GM04504 (cell line): ENCODE data around the gene UIMC1.
"Not testable (repeated sequence)": the region's sequence is repeated elsewhere in the genome, so short reads cannot be mapped to it uniquely, and the experiment has no call there.

Experiments used
- DNase-seq: peaks from one replicate; pipeline ENCODE4 v3.0.0-alpha.2; 2012; ENCODE audit warnings: low read depth

Gene UIMC1

DNA sequence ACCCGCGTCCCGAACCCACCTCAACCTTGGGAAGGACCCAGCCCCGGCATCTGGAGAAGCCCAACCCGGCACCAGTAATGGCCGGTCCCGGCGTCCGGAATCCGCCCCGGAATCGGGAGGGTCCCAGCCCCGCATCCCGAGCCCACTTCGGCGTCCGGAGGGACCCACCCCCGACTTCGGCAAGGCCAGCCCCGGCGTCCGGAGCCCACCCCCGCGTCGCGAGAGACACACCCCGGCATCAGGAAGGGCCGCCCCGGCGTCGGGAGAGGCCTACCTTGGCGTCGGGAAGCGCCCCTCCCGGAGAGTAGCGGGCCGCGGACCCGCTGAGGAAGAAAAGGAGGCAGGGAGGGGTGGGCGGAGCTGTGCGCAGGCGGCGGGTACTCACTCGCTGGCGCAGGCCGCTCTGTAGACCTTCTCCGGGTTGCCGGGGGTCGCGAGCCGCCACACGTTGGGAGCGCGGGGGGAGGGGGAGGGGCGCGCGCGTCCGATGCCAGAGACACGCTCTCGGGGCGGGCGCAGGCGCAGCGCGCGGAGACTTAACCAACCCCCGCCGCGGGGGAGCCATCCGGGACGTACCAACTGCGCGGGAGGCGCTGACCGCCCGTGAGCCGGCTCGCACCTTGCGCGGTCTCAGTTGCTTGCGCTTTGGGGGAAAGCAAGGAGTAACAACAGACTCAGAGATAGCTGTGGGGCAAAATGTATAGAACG is at the start of gene UIMC1:
Gene UIMC1 (minus strand): TSS at position 515 of the 708 bp plus-strand sequence. CDS start 24,164 bp downstream, outside the sequence.
- DNase-seq: peak; percentile 77

DNA sequence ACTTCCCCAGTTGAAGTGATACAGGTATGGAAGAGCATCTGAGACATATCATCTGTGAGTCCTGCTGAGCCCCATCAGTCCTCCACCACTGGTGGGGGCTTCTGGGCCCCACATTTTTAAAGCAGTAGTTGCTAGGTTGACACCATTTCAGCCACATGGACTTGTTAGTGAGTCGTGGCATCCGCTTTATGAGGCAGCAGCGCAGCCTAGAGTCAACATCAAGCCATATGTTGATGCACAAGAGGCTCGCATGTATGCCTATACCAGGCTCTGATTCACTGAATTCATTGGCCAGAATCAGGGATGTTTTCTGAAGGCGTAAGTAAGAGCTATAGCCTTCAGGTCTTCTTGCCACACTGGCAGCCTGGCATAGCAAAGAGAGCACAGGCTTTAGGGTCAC is 42.7 kb upstream of the UIMC1 start:
- no peak for DNase-seq

DNA sequence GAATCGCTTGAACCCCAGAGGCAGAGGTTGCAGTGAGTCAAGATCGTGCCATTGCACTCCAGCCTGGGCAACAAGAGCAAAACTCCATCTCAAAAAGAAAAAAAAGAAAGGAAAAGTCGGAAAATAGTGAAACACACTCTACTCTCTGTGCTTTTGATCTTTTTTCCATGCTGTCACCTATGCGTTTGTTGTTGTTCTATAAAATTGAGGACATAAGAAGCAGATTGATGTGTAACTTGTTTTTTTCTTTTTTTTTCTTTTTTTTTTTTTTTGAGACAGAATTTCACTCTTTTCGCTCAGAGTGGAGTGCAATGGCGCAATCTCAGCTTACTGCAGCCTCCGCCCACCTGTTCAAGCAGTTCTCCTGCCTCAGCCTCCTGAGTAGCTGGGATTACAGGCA is 42.0 kb upstream of the UIMC1 start:
- DNase-seq: not testable (repeated sequence)

DNA sequence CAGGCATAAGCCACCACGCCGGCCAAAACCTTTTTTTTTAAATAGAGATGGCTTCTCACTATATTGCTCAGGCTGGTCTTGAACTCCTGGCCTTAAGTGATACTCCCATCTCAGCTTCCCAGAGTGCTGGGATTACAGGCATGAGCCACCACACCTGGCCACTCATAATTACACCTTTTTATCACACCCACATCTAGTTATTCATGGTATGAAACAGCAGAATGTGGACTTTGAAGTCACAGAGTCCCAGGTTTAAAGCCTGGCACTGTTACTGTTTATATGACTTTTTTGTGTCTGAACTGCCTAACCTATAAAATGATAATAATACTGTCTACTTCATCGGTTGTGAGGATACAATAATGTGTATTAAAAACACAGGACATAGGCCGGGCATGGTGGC is 39.1 kb upstream of the UIMC1 start:
- DNase-seq: no peak

DNA sequence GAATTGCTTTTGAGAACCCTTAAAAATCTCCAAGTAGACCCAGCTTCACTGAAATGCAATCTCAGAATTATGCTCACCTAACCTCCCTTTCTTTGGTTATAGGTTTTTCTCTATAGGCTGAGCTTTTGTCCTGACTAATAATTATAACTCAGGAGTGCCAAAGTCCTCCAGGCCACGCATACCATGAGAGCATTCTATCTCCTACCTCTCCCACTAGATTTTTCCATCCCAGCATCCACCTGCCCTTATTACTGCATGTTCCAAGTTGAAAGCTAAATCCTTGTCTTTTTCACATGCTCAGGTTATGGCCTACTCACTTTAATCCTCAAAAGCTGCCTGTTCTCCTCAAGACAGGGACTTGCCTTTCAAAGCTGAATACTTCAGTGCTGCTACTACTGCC is 38.1 kb upstream of the UIMC1 start:
- no peak for DNase-seq

DNA sequence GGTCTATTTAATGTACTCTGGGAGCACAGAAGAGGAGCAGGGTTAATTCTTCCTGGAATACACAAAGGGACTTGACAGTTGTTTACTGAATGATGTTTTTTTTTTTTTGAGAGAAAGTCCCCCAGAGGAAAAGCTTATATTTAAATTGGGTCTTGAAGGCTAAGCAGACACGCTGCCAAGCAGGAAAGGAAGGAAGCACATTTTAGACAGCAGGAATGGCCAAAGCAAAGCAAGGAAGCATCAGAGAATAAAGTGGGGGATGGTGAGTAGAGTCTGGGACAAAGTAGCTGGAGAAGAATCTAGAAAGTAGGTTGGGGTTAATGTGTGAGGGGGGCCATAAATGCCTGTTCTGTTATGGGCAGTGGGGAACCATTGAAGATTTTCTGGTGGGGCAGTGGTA is 37.4 kb upstream of the UIMC1 start:
- DNase-seq: no peak

DNA sequence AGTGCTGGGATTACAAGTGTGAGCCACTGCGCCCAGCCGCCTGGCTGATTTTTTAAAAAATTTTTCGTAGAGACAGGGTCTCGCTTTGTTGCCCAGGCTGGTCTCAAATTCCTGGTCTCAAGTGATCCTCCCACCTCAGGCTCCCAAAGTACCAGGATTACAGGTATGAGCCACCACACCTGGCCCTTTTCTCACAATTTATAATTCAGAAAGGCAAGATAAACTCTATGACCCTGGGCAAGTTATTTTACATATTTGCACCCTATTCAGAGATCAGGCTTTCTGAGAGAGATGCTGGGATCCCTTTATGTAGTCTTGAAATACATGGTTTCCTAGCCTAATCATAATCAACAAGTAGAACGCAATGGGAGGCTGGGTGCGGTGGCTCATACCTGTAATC is 36.5 kb upstream of the UIMC1 start:
- no peak for DNase-seq

DNA sequence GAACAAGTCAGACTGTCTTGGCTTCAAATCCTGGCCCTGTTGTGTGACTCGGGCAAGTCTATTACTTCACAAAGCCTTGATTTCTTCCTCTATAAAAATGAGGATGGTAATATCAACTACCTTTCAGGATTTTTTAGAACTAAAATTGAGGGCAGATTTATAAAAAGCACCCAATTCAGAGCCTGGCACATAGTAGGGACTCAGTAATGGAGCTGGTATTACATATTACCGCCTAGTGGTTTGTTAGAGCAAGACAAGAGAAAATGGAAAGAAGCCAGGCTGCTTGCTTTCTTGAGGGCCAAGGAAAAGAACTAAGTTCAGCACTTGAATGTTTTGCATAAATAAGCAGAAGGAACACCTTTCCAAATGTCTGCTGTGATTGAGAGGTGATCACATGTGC is 35.4 kb upstream of the UIMC1 start:
- no peak for DNase-seq

DNA sequence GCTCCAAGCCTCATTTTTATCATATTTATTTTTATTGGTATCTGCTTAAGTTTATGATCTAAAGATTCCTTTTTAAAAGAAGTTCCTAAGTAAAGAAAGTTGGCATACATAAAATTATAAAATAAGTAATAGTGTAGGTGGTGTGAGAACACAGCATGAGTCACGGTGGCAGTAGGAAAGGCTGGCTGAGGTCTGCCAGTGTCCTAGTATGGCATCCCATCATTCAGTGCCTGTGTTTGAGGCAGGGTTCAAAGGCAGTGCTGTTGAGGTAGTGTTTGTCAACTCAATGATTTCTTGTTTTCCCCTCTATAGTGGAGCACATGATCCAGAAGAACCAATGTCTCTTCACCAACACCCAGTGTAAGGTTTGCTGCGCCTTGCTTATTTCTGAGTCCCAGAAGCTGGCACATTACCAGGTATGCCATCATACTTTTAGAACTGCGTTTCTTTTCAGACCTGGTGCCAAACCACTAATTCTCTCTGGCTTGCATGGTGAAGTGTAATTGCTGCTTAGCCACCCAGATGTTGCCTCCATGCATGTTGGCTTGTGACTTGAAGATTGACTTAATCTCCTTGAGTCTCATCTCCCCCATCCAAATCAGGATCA is 34.3 kb upstream of the UIMC1 start:
- DNase-seq: peak; percentile 75

DNA sequence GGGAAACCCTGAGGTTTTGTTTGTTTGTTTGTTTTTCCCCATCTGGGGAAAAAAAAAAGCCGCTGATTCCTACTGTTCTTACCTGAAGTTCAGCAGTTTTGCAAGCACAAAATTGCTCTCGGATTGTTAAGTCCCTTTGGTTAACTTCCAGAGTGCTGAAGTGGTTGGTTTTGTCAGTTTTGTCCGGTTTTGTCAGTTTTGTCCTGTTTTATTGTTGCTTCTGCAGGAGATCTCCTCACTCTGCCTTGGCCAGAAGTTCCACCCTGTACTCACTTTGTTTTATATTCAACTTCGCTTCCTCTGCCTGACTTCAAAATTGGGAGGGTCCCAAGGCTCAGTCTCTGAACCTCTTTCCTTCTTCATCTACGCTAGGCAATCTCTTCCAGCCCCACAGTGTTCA is 30.3 kb upstream of the UIMC1 start:
- DNase-seq: no peak

DNA sequence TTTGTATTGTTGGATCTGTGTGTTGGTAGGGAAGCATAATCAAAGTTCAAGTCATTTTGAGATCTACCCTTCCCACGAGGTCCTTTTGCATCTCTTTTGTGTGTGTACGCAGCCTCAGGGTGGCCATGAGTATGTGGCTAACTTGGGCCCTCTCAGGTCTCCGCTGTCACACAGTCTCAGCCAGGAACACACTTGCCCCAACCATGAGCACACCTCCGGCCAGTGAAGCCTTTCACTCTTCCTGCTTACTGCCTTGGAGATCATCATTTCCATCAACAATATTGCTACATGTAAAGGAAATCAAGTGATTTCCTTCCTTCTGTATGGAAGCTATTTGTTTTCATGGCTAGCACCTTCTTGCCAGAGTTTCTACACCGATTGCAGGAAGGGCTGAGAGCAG is 29.9 kb upstream of the UIMC1 start:
- no peak for DNase-seq

DNA sequence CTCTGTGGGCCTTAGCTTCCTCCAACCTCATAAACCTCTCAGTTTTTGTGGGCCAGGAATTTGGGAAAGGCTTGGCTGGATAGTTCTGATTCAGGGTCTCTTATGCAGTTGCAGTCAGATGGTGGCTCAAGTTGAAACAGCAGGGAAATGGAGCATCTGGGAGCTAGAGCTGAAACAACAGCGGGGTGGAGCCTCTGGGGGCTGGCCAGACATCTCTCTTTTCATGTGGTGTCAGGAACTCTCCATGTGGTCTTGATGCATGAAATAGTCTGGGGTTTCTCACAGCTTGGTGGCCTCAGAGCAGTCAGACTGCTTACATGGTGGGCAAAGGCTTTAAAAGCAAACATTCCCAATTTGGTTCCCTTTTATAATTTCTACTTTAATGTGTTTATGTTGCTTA is 29.4 kb upstream of the UIMC1 start:
- no peak for DNase-seq

DNA sequence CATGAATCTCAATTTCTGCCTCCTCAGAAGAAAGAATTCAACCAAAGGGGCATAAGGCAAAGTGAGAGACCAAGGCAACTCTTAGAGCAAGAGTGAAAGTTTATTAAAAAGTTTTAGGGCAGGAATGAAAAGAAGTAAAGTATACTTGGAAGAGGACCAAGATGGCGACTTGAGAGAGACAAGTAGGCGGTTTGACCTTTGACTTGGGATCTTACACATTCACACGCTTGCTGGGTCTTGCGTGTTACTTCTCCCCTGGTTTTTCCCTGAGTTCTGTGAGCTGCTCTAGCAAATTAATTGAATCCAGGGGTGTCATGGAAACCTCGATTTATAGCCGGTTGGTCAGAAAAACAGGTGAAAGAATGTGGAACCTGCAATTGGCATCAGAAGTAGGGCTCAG is 22.9 kb upstream of the UIMC1 start:
- DNase-seq: no peak

DNA sequence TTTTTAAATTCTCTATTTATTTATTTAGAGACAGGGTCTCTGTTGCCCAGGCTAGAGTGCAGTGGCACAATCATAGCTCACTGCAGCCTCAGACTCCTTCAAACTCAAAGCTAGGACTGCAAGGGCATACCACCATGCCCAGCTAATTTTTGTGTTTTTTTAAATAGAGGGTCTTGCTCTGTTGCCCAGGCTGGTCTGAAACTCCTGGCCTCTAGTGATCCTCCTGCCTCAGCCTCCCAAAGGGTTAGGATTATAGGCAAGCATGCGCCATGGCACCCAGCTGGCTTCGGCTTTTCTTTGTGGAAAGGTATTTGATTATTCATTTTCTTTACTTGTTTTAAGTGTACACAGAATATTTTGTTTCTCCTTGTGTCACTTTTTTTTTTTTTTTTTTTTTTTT is 21.1 kb upstream of the UIMC1 start:
- no peak for DNase-seq

DNA sequence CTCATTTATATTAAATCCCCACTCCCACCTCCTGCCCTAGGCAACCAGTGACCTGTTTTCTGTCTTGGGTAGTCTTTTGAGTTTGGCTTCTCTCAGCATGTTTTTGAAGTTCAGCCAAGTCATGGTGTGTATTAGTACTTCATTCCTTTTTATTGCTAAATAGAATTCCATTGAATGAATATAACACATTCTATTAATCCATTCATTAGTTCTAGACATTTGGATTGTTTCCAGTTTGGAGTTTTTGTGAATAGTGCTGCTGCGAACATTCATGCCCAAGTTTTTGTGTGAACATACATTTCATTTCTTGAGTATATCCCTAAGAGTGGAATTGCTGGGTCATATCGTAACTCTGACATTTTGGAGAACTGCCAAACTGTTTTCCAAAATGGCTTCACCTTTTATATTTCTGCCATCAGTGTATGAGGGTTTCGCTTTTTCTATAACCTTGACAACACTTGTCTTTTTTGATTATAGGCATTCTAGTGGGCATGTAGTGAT is 18.6 kb upstream of the UIMC1 start:
- no peak for DNase-seq

DNA sequence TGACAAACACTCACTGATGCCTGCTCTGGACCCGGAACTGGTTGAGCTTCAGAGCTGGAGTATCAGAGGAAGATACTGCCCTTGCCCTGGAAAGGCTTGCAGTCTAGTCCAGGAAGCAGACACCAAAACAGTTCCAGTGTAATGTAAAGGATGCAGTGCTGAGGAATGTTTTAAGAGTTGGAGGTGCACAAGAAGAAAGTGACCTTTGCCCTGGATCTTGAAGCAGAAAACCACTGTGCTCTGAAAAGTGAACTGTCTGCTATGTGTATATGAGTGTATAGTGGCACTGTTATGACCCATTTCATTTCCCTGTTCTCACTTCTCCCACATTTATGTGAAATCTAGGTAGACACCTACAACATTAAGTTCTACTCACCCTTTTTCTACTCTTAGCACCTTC is 18.0 kb upstream of the UIMC1 start:
- no peak for DNase-seq

DNA sequence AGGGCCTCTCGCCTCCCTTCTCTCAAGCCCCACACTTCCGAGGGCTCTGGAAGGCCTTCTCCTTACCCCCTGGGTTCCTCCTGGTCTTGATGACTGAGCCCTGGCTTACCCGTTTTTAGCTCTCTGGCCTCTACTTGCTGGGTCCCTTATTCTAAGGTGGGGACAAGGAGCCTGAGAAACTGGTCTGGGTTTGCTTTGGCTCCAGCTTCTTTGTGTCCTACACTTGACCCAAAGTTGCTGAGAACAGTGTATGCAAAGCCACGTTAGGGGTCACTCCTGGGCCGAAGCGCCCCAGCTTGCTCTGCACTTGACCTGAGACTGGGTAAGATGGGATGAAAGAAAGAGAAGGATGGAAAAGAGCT is 16.7 kb upstream of the UIMC1 start:
- no peak for DNase-seq

DNA sequence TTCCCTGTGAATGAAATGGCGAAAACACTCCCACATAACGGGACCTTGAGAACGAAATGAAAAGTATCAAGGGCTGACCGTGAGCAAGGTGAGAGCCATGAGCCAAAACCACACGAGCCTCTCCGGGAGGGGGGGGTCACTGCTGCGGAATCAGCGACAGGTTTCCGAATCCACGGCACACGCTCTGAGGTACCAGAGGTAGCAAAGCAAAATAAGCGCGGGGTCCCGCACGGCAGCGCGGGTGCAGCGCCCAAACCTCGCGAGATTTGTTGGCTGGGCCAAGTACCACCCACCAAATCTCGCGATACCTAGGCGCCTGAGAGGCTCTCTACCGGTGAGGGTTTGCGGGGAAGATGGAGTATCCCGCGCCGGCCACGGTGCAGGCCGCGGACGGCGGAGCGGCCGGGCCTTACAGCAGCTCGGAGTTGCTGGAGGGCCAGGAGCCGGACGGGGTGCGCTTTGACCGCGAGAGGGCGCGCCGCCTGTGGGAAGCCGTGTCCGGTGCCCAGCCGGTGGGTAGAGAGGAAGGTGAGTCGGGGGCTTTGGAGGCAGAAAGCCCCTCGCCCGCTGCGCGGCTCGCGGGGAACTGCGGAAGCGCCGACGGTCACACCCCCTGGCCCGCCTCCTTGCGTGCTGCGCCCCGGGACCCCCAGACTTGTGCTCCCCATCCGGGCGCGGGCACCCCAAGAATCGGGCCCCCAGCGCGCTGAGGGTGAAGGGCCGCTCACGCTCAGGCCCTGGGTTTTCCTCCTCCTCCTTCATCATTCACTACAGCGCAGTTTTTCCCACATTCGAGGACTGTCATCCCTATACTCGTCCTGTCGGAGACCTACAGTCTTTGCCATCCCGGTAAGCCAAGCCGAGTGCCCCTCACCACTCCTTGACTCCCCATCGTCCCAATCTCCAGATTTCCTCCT is 16.1 kb upstream of the UIMC1 start, which contains the start of gene ZNF346:
Gene ZNF346 (plus strand): TSS at position 311 of the 917 bp plus-strand sequence. CDS start 43 bp downstream, at position 354.
- peak; percentile 84 for DNase-seq

DNA sequence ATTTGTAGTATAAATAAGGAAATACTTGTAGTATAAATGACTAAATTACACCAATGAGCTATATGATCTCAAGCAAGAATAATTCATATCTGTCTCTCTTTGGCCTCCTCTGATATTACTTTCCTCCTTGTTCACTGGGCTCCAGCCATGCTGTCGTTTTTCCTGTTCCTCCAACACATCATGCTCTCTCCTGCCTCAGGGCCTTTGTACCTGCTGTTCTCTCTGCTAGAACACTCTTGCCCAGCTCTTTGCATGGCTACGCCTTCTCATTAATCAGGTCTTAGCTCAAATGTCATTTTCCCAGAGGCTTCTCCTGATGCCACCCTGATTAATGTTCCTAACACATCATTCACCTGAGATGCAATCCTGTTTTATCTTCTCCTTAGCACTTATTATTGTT is 13.5 kb upstream of the UIMC1 start:
- no peak for DNase-seq

DNA sequence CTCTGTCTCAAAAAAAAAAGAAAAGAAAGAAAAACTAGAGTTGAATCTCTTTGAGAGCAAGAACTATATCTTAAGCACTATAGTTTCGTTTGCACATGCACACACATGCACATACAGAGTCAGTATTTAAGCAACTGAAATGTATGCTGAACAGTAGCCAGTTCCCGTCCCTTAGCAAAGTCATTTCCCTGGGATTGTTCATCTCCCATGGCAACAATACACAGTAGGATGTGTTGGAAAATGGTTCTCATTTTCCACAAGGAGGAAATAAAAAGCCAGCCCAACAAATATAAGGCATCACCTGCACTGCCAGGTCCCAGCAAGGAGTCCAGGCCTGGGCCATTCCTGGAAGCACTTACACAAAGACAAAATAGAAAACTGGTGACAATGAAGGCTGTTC is 11.8 kb upstream of the UIMC1 start:
- DNase-seq: no peak

DNA sequence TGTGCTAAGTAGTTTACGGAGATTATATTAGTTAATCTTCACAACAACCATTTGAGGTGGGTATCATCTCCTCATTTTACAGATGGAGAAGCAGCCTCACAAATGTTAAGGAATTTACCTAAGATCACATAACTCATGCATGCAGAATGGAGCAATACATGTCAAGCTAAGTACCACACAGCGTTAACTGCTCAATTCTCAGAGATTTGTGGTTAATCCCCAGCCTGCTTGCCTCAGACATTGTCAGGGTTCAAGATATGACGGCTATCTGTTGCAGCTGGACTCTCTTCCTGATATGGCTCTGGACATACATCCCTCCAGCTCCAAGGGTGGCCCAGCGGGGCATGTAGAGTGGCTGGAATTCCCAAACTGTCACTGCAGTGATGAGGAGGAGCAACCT is 8.6 kb upstream of the UIMC1 start:
- DNase-seq: no peak

DNA sequence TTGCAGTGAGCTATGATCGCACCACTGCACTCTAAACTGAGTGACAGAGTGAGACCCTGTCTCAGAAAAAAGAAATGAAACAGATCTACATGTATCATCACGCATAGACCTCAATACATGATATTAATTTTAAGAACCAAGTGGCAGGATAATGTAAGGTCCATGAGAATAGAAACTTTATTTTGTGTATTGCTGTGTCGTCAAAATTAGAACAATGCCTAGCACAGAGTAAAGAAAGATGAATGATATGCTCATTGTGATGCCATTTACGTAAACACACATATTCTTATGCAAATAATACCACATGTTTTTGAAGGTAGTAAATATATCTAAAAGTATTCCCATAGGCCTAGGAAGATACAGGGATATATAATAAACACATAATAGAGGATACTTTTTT is 3.6 kb upstream of the UIMC1 start:
- DNase-seq: no peak

DNA sequence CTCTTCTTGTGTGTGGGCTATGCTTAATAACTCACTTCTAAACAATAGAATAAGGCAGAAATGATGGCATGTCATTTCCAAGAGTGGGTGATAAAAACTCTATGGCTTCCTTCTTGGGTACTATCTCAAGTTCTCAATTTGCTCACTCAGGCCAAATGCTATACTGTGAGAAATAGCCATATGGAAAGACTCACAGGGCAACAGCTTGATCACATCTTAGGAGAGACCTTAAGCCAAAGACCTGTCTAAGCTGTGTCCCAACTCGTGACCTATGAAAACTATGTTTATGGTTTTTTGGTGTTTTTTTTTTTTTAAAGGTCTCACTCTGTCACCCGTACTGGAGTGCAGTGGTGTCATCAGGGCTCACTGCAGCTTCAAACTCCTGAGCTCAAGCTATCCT is 2.1 kb upstream of the UIMC1 start:
- no peak for DNase-seq
